Inflammatory macrophage (primary cell): ENCODE results near the gene ELL2.
"Not testable (repeated sequence)": the region's sequence is repeated elsewhere in the genome, so short reads cannot be mapped to it uniquely, and the experiment has no call there.

Experiments
- DNase-seq, 2 donors: peaks; one replicate each; pipeline ENCODE4 v3.0.0-alpha.2; 2020 to 2022

ELL2 gene

DNA sequence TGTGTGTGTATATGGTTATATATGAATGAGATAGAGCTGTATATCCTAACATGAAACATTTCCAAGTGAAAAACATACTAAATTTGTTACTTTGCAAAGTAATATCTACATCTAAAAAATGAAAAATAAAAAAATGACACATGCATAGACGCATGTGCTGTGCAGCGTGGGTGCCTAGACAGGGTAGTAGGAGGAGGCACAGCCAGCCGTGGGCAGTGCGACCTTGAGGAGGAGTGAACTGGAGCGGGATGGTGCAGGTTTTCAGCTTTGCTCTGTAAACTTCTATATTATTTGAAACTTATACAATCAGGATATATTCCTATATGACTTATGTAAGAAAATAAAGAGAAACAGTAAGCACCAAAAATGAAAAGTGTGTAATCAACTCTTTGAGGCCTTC is 124.2 kb downstream of the ELL2 start:
- DNase-seq = peak in 1 of 2 donors; percentile 63

DNA sequence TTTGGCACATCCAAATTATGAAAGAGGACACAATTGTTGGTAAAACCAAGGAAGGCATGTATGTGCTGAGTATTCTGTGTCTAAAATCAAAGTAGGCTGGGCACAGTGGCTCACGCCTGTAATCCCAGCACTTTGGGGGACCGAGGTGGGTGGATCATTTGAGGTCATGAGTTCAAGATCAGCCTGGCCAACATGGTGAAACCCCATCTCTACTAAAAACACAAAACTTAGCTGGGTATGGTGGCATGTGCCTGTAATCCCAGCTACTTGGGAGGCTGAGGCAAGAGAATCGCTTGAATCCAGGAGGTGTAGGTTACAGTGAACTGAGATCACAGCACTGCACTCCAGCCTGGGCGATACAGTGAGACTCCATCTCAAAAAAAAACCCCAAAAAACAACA is 124.7 kb downstream of the ELL2 start:
- DNase-seq = not testable (repeated sequence)

DNA sequence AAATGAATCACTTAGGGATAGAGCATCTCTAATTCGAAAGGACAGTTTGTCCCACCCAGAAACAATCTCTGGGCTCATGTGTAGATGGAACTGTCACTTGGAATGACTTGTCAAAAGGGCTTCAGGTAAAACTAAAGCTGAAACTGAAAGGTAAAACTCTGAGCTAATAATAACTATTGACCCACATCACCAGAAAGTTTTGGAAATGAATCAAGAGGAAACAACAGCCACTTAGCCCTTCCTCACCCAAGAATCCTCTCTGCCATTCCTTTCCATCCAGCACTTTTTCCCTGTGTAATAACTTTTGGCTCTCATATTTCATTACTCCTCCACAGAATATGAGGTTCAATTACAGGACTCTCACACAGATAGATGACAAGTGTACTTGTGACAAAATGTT is 125.1 kb downstream of the ELL2 start:
- DNase-seq = peak in 1 of 2 donors; percentile 3

DNA sequence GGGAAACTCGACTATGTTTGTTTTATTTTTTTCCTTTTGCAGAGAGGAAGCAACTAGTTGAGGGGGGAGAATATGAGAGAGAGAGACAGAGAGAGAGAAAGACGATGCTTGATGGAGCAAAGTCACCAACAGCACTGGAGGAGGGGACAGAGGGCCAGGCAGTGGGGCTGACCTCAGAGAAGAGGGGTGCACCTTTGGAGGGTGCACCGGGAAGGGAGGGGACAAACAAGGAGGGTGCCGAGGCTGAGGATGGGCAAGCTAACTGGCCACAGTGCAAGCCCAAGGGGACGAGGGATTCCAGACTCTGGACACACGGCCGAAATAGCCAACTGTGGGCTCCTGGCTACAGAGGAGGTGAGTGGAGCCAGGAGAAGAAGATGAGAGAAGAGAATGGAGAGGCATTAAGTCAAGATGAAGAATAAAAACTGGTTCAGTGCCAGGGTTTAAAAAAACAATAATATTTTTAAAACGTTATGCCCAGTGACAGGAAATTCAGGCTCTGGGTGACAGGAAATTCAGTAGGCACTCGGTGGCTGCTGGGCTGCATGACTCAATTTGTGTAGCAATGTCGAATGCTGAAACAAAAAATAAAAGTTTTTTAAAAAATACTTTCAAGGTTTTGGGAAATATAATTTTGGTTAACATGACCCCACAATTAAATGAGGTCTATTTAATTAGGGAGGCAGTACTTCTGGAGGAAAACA is 125.8 kb downstream of the ELL2 start:
- DNase-seq = peak; percentile 49 to 62
